ENCODE measurements around the gene R3HCC1L.

GRCh38 chr10:98260350-98260749, 125.9 kb downstream of the R3HCC1L start:
- TF ChIP-seq CTCF (IDR thresholded peaks at IDR 0.05) (no peak), POLR2AphosphoS5 (IDR thresholded peaks at IDR 0.05; ENCODE audit: low read depth, low read length) (no peak)

All from Panc1 (cell line).